ENCODE data around the gene NYNRIN. TPM values are rescaled to one million over a fixed set of nuclear protein-coding genes. Genes with fewer than 3 reads are reported as not detected.

NYNRIN gene
- total and polyA plus RNA-seq, 2 of the 8 experiments (the other 6 are each of a cell fraction or from before 2014, with no cell fraction given): 15.2 to 18.3 TPM

- TF ChIP-seq, protein P1, sequence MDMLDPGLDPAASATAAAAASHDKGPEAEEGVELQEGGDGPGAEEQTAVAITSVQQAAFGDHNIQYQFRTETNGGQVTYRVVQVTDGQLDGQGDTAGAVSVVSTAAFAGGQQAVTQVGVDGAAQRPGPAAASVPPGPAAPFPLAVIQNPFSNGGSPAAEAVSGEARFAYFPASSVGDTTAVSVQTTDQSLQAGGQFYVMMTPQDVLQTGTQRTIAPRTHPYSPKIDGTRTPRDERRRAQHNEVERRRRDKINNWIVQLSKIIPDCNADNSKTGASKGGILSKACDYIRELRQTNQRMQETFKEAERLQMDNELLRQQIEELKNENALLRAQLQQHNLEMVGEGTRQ (IDR thresholded peaks at IDR 0.05; ENCODE audit: low read length): peak; percentile 71
- TF ChIP-seq, protein P2, sequence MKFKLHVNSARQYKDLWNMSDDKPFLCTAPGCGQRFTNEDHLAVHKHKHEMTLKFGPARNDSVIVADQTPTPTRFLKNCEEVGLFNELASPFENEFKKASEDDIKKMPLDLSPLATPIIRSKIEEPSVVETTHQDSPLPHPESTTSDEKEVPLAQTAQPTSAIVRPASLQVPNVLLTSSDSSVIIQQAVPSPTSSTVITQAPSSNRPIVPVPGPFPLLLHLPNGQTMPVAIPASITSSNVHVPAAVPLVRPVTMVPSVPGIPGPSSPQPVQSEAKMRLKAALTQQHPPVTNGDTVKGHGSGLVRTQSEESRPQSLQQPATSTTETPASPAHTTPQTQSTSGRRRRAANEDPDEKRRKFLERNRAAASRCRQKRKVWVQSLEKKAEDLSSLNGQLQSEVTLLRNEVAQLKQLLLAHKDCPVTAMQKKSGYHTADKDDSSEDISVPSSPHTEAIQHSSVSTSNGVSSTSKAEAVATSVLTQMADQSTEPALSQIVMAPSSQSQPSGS (IDR thresholded peaks at IDR 0.05; ENCODE audit: low read length): no peak
- TF ChIP-seq CBX8 (IDR thresholded peaks at IDR 0.05; ENCODE audit: borderline replicate concordance, low read depth, low read length) (no peak), RAD21 (IDR thresholded peaks at IDR 0.05 in 1 of 2, conservative IDR thresholded peaks at IDR 0.05 in 1 of 2; ENCODE audit: low read depth in 2 of 2, low read length in 2 of 2) (no peak), SRF (IDR thresholded peaks at IDR 0.05; ENCODE audit: low read depth, low read length) (peak; percentile 27; the same call in 1 of the 2 replicates), SAP30 (IDR thresholded peaks at IDR 0.05; ENCODE audit: insufficient read depth, insufficient replicate concordance, low read length) (peak; percentile 34), SUZ12 (IDR thresholded peaks at IDR 0.05; ENCODE audit: low read length) (no peak), CTBP2 (IDR thresholded peaks at IDR 0.05; ENCODE audit: borderline replicate concordance, insufficient read depth, insufficient read length, low read length) (no peak), CBX5 (IDR thresholded peaks at IDR 0.05; ENCODE audit: low read depth, low read length) (no peak), YY1 (IDR thresholded peaks at IDR 0.05; ENCODE audit: low read depth, low read length) (no peak), POLR2AphosphoS5 (IDR thresholded peaks at IDR 0.05; ENCODE audit: low read depth, low read length) (peak; percentile 77), TBP (IDR thresholded peaks at IDR 0.05; ENCODE audit: low read depth, low read length) (peak; percentile 70), RBBP5 (IDR thresholded peaks at IDR 0.05; ENCODE audit: borderline replicate concordance, low read depth, low read length) (peak; percentile 89; the same call in 1 of the 2 replicates), POLR2A (IDR thresholded peaks at IDR 0.05; ENCODE audit: control extremely low read depth in 1 of 2, low read depth in 2 of 2, low read length in 2 of 2) (peak; percentile 56 to 89), GTF2F1 (IDR thresholded peaks at IDR 0.05; ENCODE audit: borderline replicate concordance, low read depth, low read length) (no peak), PHF8 (conservative IDR thresholded peaks at IDR 0.05; ENCODE audit: low read depth, low read length) (peak; percentile 79), SP2 (IDR thresholded peaks at IDR 0.05; ENCODE audit: low read length) (no peak), EZH2 (IDR thresholded peaks at IDR 0.05; ENCODE audit: low read depth, low read length, severe bottlenecking) (no peak), SP4 (IDR thresholded peaks at IDR 0.05; ENCODE audit: low read length) (no peak), JUN (IDR thresholded peaks at IDR 0.05; ENCODE audit: low read depth, low read length) (no peak), SP1 (IDR thresholded peaks at IDR 0.05; ENCODE audit: low read depth, low read length) (no peak)
Measured at GRCh38 chr14:24442240-24443052, 43.6 kb downstream of the NYNRIN start, which contains the start of gene SDR39U1 (continued).

All from H1 (cell line).